ENCODE data around the gene ARHGEF28. TPM values are rescaled to one million over a fixed set of nuclear protein-coding genes. Genes with fewer than 3 reads are reported as not detected.
A peak's percentile ranks its signal among the peaks of the same experiment; 100 is the strongest.

ARHGEF28 gene
- total and polyA plus RNA-seq, 4 donors, result 4.8 to 27.8 (median 12.7) TPM

DNA sequence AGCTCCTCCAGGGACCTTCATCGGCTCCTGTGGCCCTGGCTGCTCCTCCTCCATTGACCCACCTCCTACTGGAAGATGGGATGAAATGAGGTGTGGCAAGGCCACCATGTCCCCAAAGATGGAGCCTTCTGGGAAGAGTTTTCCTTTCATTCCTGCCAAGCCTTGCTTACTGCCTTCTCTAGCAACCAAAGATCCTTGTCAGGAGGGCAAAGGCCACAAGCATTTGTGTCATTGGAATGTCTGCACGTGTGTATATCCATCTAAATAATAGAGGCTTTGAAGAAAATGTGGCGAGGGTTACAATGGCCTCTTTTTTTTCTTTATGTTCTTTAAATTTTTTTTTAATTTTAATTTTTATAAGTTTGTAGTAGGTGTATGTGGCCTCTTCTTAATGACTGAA, 313.6 kb downstream of the ARHGEF28 start:
- 67 to 70% methylated on average over 3 of the region's 3 CpGs for WGBS, 2 donors
- no peaks in the 10 kb centered on the region for H3K27me3 ChIP-seq (ENCODE audit: control insufficient read depth in 1 of 2, insufficient read depth in 2 of 2, low read length in 1 of 2)
- no peak overlapping the region for H3K4me3 ChIP-seq (ENCODE audit: low read length in 2 of 2)
- intact Hi-C loops (cut with DNase I), result no loop called here
- H3K4me1 ChIP-seq (ENCODE audit: control insufficient read depth in 1 of 2, insufficient read depth in 2 of 2, low read length in 2 of 2), result peaks cover 0 to 5% of the 10 kb centered on the region in 2 donors
- H3K9me3 ChIP-seq (ENCODE audit: control insufficient read depth, low read length), result peaks cover 2% of the 10 kb centered on the region
- no peaks in the 10 kb centered on the region for H3K36me3 ChIP-seq (ENCODE audit: control insufficient read depth in 1 of 2, insufficient read depth in 2 of 2, low read length in 1 of 2)
- no peak for DNase-seq
- no peak for ATAC-seq (ENCODE audit: low FRiP score)
- peak overlapping the region; percentile 29 to 97 for H3K27ac ChIP-seq (ENCODE audit: low read depth in 1 of 2, low read length in 2 of 2)

DNA sequence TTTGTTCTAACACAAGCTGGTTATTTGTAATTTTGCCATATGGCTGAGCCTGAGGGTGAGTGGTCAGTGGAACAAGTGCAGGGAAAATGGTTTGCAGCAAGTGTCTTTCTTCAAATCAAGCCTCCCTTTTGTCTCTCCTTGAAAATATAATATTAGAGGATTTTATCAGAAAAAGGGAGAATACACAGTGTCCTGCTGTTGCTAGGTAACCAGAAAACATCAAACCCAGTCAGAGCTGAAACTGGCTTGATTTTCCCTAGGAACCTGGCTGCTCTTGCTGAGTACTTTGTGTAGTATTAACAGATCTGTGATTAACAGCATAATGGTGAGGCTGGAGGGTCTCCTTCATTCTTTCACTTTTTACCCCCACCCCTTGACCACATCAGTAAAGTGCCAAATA, 314.0 kb downstream of the ARHGEF28 start:
- H3K36me3 ChIP-seq (ENCODE audit: control insufficient read depth in 1 of 2, insufficient read depth in 2 of 2, low read length in 1 of 2), result no peaks in the 10 kb centered on the region
- H3K27me3 ChIP-seq (ENCODE audit: control insufficient read depth in 1 of 2, insufficient read depth in 2 of 2, low read length in 1 of 2), result no peaks in the 10 kb centered on the region
- peaks cover 2% of the 10 kb centered on the region for H3K9me3 ChIP-seq (ENCODE audit: control insufficient read depth, low read length)
- peaks cover 0 to 5% of the 10 kb centered on the region in 2 donors for H3K4me1 ChIP-seq (ENCODE audit: control insufficient read depth in 1 of 2, insufficient read depth in 2 of 2, low read length in 2 of 2)
- H3K27ac ChIP-seq (ENCODE audit: low read depth in 1 of 2, low read length in 2 of 2), result peak overlapping the region in 1 of 2 donors; percentile 71
- no peak overlapping the region for H3K4me3 ChIP-seq (ENCODE audit: low read length in 2 of 2)
- no peak for ATAC-seq (ENCODE audit: low FRiP score)
- intact Hi-C loops (cut with DNase I), result no loop called here
- no peak for DNase-seq

DNA sequence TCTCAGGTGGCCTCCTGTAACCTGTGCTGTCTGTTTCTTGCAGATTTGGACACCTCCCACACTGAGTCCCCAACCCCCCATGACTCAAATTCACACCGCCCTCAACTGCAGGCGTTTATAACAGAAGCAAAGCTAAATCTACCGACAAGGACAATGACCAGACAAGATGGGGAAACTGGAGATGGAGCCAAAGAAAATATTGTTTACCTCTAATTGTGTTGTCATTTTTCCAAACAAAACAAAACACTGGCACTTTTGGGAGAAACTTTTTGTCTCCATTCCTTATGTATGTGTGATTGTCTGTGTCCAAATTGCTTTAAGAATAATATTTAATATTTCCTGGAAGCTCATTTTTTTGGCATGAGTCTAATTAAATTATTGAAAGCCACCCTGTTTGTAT, 314.8 kb downstream of the ARHGEF28 start:
- intact Hi-C loops (cut with DNase I), result no loop called here
- peaks cover 0 to 5% of the 10 kb centered on the region in 2 donors for H3K4me1 ChIP-seq (ENCODE audit: control insufficient read depth in 1 of 2, insufficient read depth in 2 of 2, low read length in 2 of 2)
- H3K36me3 ChIP-seq (ENCODE audit: control insufficient read depth in 1 of 2, insufficient read depth in 2 of 2, low read length in 1 of 2), result no peaks in the 10 kb centered on the region
- peaks cover 2% of the 10 kb centered on the region for H3K9me3 ChIP-seq (ENCODE audit: control insufficient read depth, low read length)
- no peaks in the 10 kb centered on the region for H3K27me3 ChIP-seq (ENCODE audit: control insufficient read depth in 1 of 2, insufficient read depth in 2 of 2, low read length in 1 of 2)
- no peak for ATAC-seq (ENCODE audit: low FRiP score)
- H3K27ac ChIP-seq (ENCODE audit: low read depth in 1 of 2, low read length in 2 of 2), result peak overlapping the region in 1 of 2 donors; percentile 89
- 55 to 56% methylated on average over 3 of the region's 3 CpGs for WGBS, 2 donors
- no peak for DNase-seq
- no peak overlapping the region for H3K4me3 ChIP-seq (ENCODE audit: low read length in 2 of 2)

DNA sequence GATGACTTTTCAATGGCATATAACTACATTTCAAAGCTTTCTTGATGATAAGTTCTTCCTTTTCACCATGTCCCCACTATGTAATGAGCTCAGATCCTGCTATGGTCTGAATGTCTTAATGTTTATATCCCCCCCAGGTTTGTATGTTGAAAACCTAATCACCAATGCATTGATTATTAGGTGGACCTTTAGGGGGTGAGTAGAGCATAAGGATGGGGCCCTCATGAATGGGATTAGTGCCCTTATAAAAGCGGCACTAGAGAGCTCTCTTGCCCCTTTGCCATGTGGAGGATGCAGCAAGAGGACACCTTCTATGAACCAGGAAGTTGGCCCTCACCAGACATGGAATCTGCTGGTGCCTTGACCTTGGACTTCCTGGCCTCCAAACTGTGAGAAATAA, 316.8 kb downstream of the ARHGEF28 start:
- intact Hi-C loops (cut with DNase I), result no loop called here
- peak overlapping the region in 1 of 2 donors; percentile 17 for H3K27ac ChIP-seq (ENCODE audit: low read depth in 1 of 2, low read length in 2 of 2)
- H3K4me1 ChIP-seq (ENCODE audit: control insufficient read depth in 1 of 2, insufficient read depth in 2 of 2, low read length in 2 of 2), result peaks cover 7 to 9% of the 10 kb centered on the region in 2 donors
- no peak for ATAC-seq (ENCODE audit: low FRiP score)
- peaks cover 2% of the 10 kb centered on the region for H3K9me3 ChIP-seq (ENCODE audit: control insufficient read depth, low read length)
- no peaks in the 10 kb centered on the region for H3K36me3 ChIP-seq (ENCODE audit: control insufficient read depth in 1 of 2, insufficient read depth in 2 of 2, low read length in 1 of 2)
- no peak for DNase-seq
- no peak overlapping the region for H3K4me3 ChIP-seq (ENCODE audit: low read length in 2 of 2)
- no peaks in the 10 kb centered on the region for H3K27me3 ChIP-seq (ENCODE audit: control insufficient read depth in 1 of 2, insufficient read depth in 2 of 2, low read length in 1 of 2)
- WGBS, 2 donors, result 95 to 97% methylated on average over 1 of the region's 1 CpG

DNA sequence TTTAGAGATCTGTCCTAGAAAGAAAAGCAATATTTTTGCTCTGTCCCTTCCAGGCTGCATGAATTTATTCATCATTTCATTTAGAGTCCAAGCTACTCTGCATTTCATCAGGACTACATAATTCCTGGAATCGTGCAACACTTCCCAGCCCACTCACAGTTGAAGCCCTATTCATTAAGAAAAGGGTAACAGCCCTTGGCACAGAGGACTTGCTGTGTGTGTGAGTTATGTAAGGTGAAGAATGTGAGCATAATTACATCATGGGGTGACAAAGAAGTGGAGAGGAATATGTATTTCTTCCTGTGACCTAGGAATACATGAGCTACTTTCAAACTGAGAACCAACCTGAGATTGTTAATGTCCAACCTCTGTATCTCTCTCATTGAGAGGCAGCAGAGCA, 317.4 kb downstream of the ARHGEF28 start:
- H3K9me3 ChIP-seq (ENCODE audit: control insufficient read depth, low read length), result peaks cover 2% of the 10 kb centered on the region
- peak overlapping the region in 1 of 2 donors; percentile 36 for H3K27ac ChIP-seq (ENCODE audit: low read depth in 1 of 2, low read length in 2 of 2)
- DNase-seq, result no peak
- no peak overlapping the region for H3K4me3 ChIP-seq (ENCODE audit: low read length in 2 of 2)
- intact Hi-C loops (cut with DNase I), result no loop called here
- H3K36me3 ChIP-seq (ENCODE audit: control insufficient read depth in 1 of 2, insufficient read depth in 2 of 2, low read length in 1 of 2), result no peaks in the 10 kb centered on the region
- WGBS, 2 donors, result 10 to 20% methylated on average over 1 of the region's 1 CpG
- H3K27me3 ChIP-seq (ENCODE audit: control insufficient read depth in 1 of 2, insufficient read depth in 2 of 2, low read length in 1 of 2), result no peaks in the 10 kb centered on the region
- no peak for ATAC-seq (ENCODE audit: low FRiP score)
- H3K4me1 ChIP-seq (ENCODE audit: control insufficient read depth in 1 of 2, insufficient read depth in 2 of 2, low read length in 2 of 2), result peaks cover 9 to 10% of the 10 kb centered on the region in 2 donors

DNA sequence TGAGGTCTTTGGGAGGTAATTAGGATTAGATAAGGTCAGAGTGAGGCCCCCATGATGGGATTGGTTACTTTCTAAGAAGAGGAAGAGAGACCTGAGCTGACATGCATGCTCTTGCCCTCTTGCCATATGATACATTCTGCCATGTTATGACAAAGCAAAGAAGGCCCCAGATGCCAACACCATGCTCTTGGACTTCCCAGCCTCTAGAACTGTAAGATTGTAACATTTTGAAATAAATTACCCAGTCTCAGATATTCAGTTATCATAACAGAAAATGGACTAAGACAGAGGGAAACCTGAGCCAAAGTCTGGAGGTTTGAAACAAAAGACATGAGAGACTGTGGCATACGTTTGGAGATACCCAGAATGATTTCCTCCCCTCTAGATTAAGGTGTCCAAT, 318.6 kb downstream of the ARHGEF28 start:
- intact Hi-C loops (cut with DNase I), result no loop called here
- Histone ChIP-seq H3K9me3 (ENCODE audit: control insufficient read depth, low read length) (peaks cover 2% of the 10 kb centered on the region), H3K4me3 (ENCODE audit: low read length in 2 of 2) (no peak overlapping the region), H3K27ac (ENCODE audit: low read depth in 1 of 2, low read length in 2 of 2) (no peak overlapping the region), H3K27me3 (ENCODE audit: control insufficient read depth in 1 of 2, insufficient read depth in 2 of 2, low read length in 1 of 2) (no peaks in the 10 kb centered on the region), H3K36me3 (ENCODE audit: control insufficient read depth in 1 of 2, insufficient read depth in 2 of 2, low read length in 1 of 2) (no peaks in the 10 kb centered on the region), H3K4me1 (ENCODE audit: control insufficient read depth in 1 of 2, insufficient read depth in 2 of 2, low read length in 2 of 2) (peaks cover 12 to 16% of the 10 kb centered on the region in 2 donors)
- DNase-seq (no peak), ATAC-seq (ENCODE audit: low FRiP score) (no peak)
- 89% methylated on average over 1 of the region's 1 CpG for WGBS, 2 donors

DNA sequence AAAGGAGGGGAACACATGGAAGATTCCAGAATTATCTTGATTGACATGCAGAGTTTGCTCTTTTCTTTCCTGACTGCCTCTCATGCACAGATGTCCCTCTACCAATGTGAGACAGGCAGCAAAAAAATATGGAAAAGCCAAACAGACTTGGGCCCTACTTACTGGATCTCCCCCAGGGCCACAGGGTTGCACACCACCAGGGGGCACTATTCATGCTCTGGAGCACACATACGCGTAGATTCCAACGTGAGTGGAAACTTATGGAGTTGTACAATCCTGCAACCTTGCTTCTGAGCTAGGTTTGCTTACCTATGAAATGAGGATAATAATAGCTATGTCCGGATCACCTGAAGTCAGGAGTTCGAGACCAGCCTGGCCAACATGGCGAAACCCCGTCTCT, 319.5 kb downstream of the ARHGEF28 start:
- Histone ChIP-seq H3K27ac (ENCODE audit: low read depth in 1 of 2, low read length in 2 of 2) (no peak overlapping the region), H3K27me3 (ENCODE audit: control insufficient read depth in 1 of 2, insufficient read depth in 2 of 2, low read length in 1 of 2) (no peaks in the 10 kb centered on the region), H3K36me3 (ENCODE audit: control insufficient read depth in 1 of 2, insufficient read depth in 2 of 2, low read length in 1 of 2) (no peaks in the 10 kb centered on the region), H3K4me3 (ENCODE audit: low read length in 2 of 2) (no peak overlapping the region), H3K9me3 (ENCODE audit: control insufficient read depth, low read length) (peaks cover 2% of the 10 kb centered on the region), H3K4me1 (ENCODE audit: control insufficient read depth in 1 of 2, insufficient read depth in 2 of 2, low read length in 2 of 2) (peaks cover 12 to 16% of the 10 kb centered on the region in 2 donors)
- intact Hi-C loops (cut with DNase I), result no loop called here
- DNase-seq (no peak), ATAC-seq (ENCODE audit: low FRiP score) (no peak)
- WGBS, 2 donors, result 92 to 95% methylated on average over 7 of the region's 7 CpGs

DNA sequence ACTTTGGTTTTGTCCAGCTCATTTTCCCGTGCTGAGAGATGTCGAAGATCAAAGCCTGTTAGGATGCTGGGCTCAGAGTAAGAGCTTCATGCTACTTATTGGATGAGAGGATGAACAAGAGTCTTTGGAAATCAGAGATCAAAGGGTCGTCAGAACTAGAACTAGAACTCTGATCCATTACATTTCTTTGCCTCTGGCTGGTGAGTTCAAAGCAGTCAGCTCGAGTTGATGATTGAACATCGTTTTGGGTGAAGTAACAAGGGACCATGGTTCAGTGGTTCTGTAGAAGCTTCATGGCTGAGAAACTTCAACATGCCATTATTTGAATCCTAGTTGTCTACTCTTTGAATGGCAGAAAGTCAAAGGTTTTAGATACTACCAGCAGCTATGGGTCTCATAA, 320.3 kb downstream of the ARHGEF28 start:
- no peak for DNase-seq

DNA sequence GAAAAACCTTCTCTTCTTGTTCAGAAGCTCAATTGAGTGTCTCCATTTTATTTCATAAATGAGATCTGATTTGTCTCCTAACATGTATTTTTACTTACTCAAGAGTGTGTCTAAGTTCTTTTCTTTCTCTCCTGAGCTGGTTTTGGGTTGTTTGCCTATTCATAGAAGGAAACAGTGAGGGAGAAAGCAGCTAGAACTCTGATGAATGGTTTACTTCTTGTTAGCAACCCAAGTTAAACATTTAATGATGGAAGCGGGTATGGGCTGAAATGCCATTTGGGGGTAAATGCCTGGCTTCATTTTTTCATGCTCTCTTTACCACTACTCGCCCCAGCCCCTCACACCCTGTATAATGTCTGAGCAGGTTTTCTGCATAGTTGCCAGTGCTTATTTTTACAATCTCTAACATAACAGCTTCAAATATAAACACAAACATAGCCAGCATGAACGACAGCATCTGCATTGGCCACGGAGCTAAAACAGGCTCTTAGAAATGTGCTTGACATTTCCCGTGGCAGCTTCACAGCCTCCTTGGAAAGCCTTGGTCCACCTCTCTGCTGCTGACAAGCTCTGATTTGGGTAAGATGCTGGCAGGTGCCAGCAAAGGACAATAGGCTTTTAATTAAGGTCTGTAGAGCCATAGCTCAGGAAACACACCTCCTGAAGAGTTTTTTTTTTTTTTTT, 321.1 kb downstream of the ARHGEF28 start:
- Histone ChIP-seq H3K27ac (ENCODE audit: low read depth in 1 of 2, low read length in 2 of 2) (peak overlapping the region; percentile 43 to 55), H3K36me3 (ENCODE audit: control insufficient read depth in 1 of 2, insufficient read depth in 2 of 2, low read length in 1 of 2) (no peaks in the 10 kb centered on the region), H3K4me1 (ENCODE audit: control insufficient read depth in 1 of 2, insufficient read depth in 2 of 2, low read length in 2 of 2) (peaks cover 9 to 16% of the 10 kb centered on the region in 2 donors), H3K4me3 (ENCODE audit: low read length in 2 of 2) (peak overlapping the region; percentile 47 to 48), H3K9me3 (ENCODE audit: control insufficient read depth, low read length) (peaks cover 2% of the 10 kb centered on the region), H3K27me3 (ENCODE audit: control insufficient read depth in 1 of 2, insufficient read depth in 2 of 2, low read length in 1 of 2) (no peaks in the 10 kb centered on the region)
- DNase-seq, result no peak
- peak; percentile 42 for ATAC-seq (ENCODE audit: low FRiP score)
- 1 to 6% methylated on average over 5 of the region's 5 CpGs for WGBS, 2 donors
- intact Hi-C loops (cut with DNase I), result no loop called here

More for the DNA sequence above, 320.3 kb downstream of the ARHGEF28 start:
- H3K27me3 ChIP-seq (ENCODE audit: control insufficient read depth in 1 of 2, insufficient read depth in 2 of 2, low read length in 1 of 2), result no peaks in the 10 kb centered on the region
- no peaks in the 10 kb centered on the region for H3K36me3 ChIP-seq (ENCODE audit: control insufficient read depth in 1 of 2, insufficient read depth in 2 of 2, low read length in 1 of 2)
- H3K4me3 ChIP-seq (ENCODE audit: low read length in 2 of 2), result no peak overlapping the region
- 70 to 91% methylated on average over 5 of the region's 5 CpGs for whole genome bisulfite sequencing, 2 donors
- no peak overlapping the region for H3K27ac ChIP-seq (ENCODE audit: low read depth in 1 of 2, low read length in 2 of 2)
- no peak for ATAC-seq (ENCODE audit: low FRiP score)
- intact Hi-C loops (cut with DNase I), result no loop called here
- H3K4me1 ChIP-seq (ENCODE audit: control insufficient read depth in 1 of 2, insufficient read depth in 2 of 2, low read length in 2 of 2), result peaks cover 11 to 16% of the 10 kb centered on the region in 2 donors
- H3K9me3 ChIP-seq (ENCODE audit: control insufficient read depth, low read length), result peaks cover 2% of the 10 kb centered on the region
